ENCODE measurements around the gene TXNDC5. TPM values are rescaled to one million over a fixed set of nuclear protein-coding genes. Genes with fewer than 3 reads are reported as not detected.

TXNDC5 gene
- total and polyA plus RNA-seq, 9 of the 15 experiments (the other 6 are each of a cell fraction or from before 2014, with no cell fraction given) = 33.9 to 156 (median 137) TPM

DNA sequence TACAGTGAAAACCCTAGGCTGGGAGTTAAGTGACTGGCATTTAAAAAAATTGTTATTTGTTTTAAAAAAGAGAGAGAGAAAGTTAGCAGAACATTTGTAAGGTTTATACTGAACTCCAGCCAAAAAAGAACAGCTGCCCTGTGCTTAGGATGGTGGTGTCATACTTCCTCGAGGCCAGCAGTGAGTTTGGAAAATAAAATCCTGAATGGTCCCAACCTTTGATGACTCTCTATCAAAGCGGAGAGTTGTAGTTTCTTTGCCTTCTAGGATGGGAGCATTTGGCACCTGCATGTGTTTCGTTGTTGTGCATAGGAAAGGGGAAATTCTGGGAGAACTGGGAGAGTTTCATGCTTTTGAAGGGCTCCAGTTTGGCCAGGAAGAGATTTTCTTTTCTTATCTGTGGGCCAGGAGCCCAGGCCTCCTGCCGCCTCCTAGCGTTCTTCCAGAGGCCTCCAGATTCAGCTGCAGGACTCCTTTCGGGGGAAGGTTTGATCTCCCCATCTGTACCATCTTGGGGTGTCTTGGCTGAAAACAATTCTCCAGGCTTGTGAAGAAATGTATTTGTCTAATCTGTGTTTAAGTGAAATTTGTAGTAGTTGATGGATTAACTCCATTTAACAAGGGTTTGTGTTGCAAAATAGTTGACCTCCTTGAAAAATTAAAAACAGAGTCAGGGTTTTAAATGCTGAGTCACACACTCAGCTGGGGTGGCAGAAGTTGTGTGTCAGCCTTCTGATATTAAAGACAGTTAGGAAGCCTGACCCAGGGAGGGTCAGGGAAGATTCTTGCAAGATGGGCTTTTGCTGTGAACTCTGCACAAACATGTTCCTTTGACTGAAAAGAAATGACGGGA, 63.4 kb downstream of the TXNDC5 start:
- no peaks in the 10 kb centered on the region for H3K79me2 ChIP-seq (ENCODE audit: control insufficient read depth, insufficient read depth, low read length)
- 4% methylated on average over 7 of the region's 7 CpGs for WGBS (ENCODE audit: insufficient coverage, low coverage, missing lambda C conversion rate)
- DNase-seq (ENCODE audit: extremely low read depth in 1 of 4, low spot score in 3 of 4) (peak in 1 of 4 experiments; percentile 31), FAIRE-seq (peak; percentile 70), ATAC-seq (peak; percentile 78)
- no peak overlapping the region for H3K4me3 ChIP-seq
- POLR2A ChIA-PET = interaction anchor here (0.5 to 1.2 kb wide), 5 partner anchors 12 to 1278 kb away, joined by 3 to 5 read pairs (median 3); no protein-coding TSS in a partner anchor
- H3K36me3 ChIP-seq (ENCODE audit: control insufficient read depth, insufficient read depth, low read length) = no peaks in the 10 kb centered on the region
- intact Hi-C loops (cut with micrococcal nuclease) = no loop called here
- no peaks in the 10 kb centered on the region for H3K9me3 ChIP-seq (replicated peaks; ENCODE audit: control insufficient read depth, insufficient read depth, low read depth, low read length)
- peaks cover 2 to 7% of the 10 kb centered on the region in 2 experiments; a peak in 2 of 5 replicates for H3K27me3 ChIP-seq (ENCODE audit: control insufficient read depth in 2 of 2, insufficient read depth in 2 of 2, low read length in 2 of 2)
- no peak overlapping the region for H3K9ac ChIP-seq (ENCODE audit: insufficient read depth in 1 of 2, low read depth in 2 of 2, low read length in 2 of 2)
- CTCF ChIA-PET (ENCODE audit: low intra/inter-chr PET ratio) = no interaction called here
- in situ Hi-C loops (cut with MboI) = no loop called here
- no TSS peak for BruUV-seq (replicated peaks)
- H3K4me1 ChIP-seq (replicated peaks in 1 of 2; ENCODE audit: control insufficient read depth in 2 of 2, insufficient read depth in 2 of 2, low read length in 2 of 2) = peaks cover 0 to 4% of the 10 kb centered on the region in 2 experiments; a peak in 2 of 5 replicates
- H3K4me2 ChIP-seq (ENCODE audit: insufficient read depth, low read length) = no peak overlapping the region
- H3K9me1 ChIP-seq (ENCODE audit: control insufficient read depth, insufficient read depth, low read length) = no peaks in the 10 kb centered on the region
- H2AFZ ChIP-seq (ENCODE audit: low read depth, low read length) = no peak overlapping the region; the same call in 1 of the 2 replicates
- H4K20me1 ChIP-seq (replicated peaks; ENCODE audit: control insufficient read depth, insufficient read depth, low read length) = no peaks in the 10 kb centered on the region
- H3K27ac ChIP-seq (ENCODE audit: extremely low read depth, low read depth, low read length) = no peak overlapping the region
- TF ChIP-seq KLF10 (CRISPR knock-in tag; IDR thresholded peaks at IDR 0.05) = no peak
- peak; percentile 63; the same call in 1 of the 2 replicates for TF ChIP-seq DPF2 (IDR thresholded peaks at IDR 0.05)
- TF ChIP-seq CBFA2T3 (IDR thresholded peaks at IDR 0.05) = 0 out of 2 replicates have a peak, but pooled peaks have one; percentile 14
- peak; percentile 30; the same call in 1 of the 2 replicates for TF ChIP-seq ARID1B (IDR thresholded peaks at IDR 0.05)
- 0 out of 2 replicates have a peak, but pooled peaks have one; percentile 10 for TF ChIP-seq ETV1 (tag; conservative IDR thresholded peaks at IDR 0.05; ENCODE audit: low read depth)
- TF ChIP-seq ZNF316 (IDR thresholded peaks at IDR 0.05) = peak; percentile 98
- no peak for TF ChIP-seq SP1 (CRISPR knock-in tag; IDR thresholded peaks at IDR 0.05)
- no peak for TF ChIP-seq CEBPG (CRISPR knock-in tag; IDR thresholded peaks at IDR 0.05)
- 0 out of 4 replicates have a peak, but pooled peaks of 1 of the 2 experiments have one; percentile 14 for TF ChIP-seq CEBPG (tag; conservative IDR thresholded peaks at IDR 0.05 in 1 of 2, IDR thresholded peaks at IDR 0.05 in 1 of 2)
- no peak for TF ChIP-seq PYGO2 (tag; IDR thresholded peaks at IDR 0.05)
- peak; percentile 37; the same call in 1 of the 2 replicates for TF ChIP-seq CEBPB (tag; IDR thresholded peaks at IDR 0.05)
- TF ChIP-seq, protein P1, sequence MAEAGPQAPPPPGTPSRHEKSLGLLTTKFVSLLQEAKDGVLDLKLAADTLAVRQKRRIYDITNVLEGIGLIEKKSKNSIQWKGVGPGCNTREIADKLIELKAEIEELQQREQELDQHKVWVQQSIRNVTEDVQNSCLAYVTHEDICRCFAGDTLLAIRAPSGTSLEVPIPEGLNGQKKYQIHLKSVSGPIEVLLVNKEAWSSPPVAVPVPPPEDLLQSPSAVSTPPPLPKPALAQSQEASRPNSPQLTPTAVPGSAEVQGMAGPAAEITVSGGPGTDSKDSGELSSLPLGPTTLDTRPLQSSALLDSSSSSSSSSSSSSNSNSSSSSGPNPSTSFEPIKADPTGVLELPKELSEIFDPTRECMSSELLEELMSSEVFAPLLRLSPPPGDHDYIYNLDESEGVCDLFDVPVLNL (CRISPR knock-in tag; IDR thresholded peaks at IDR 0.05; ENCODE audit: low read depth) = no peak
- no peak for TF ChIP-seq MCM7 (IDR thresholded peaks at IDR 0.05)
- TF ChIP-seq ETV5 (CRISPR knock-in tag; IDR thresholded peaks at IDR 0.05; ENCODE audit: low read depth) = no peak
- TF ChIP-seq MAFF (IDR thresholded peaks at IDR 0.05; ENCODE audit: low read length) = peak; percentile 78
- peak; percentile 83; the same call in 1 of the 2 replicates for TF ChIP-seq MAFK (IDR thresholded peaks at IDR 0.05; ENCODE audit: low read length)
- TF ChIP-seq C11orf30 (IDR thresholded peaks at IDR 0.05; ENCODE audit: low read depth) = peak; percentile 92
- TF ChIP-seq NFE2 (IDR thresholded peaks at IDR 0.05; ENCODE audit: low read depth) = peak; percentile 81
- TF ChIP-seq ARNT (IDR thresholded peaks at IDR 0.05) = no peak
- peak; percentile 37 to 53 for TF ChIP-seq RAD21 (CRISPR knock-in tag; conservative IDR thresholded peaks at IDR 0.05 in 1 of 2, IDR thresholded peaks at IDR 0.05 in 1 of 2)
- TF ChIP-seq, protein P2, sequence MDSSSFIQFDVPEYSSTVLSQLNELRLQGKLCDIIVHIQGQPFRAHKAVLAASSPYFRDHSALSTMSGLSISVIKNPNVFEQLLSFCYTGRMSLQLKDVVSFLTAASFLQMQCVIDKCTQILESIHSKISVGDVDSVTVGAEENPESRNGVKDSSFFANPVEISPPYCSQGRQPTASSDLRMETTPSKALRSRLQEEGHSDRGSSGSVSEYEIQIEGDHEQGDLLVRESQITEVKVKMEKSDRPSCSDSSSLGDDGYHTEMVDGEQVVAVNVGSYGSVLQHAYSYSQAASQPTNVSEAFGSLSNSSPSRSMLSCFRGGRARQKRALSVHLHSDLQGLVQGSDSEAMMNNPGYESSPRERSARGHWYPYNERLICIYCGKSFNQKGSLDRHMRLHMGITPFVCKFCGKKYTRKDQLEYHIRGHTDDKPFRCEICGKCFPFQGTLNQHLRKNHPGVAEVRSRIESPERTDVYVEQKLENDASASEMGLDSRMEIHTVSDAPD (CRISPR knock-in tag; IDR thresholded peaks at IDR 0.05) = no peak
- peak; percentile 90 for TF ChIP-seq BACH1 (tag; IDR thresholded peaks at IDR 0.05)
